HepG2 (cell line): Measurements from ENCODE around the gene DPEP1. TPM values are rescaled to one million over a fixed set of nuclear protein-coding genes. Genes with fewer than 3 reads are reported as not detected.

Experiments
- ATF3 ChIP-seq: sonication (generic); formaldehyde crosslinking; IDR thresholded peaks from 2 replicates; pipeline ENCODE4 v1.4.0; 2020; ENCODE audit warnings: missing genetic modification reagents
- FOXA3 ChIP-seq: IDR thresholded peaks from 2 replicates; pipeline ENCODE4 v1.6.1; 2016; ENCODE audit warnings: missing genetic modification reagents, missing compliant biosample characterization
- HCFC1 ChIP-seq: fragments of 150-350 bp; IDR thresholded peaks from 2 replicates; pipeline ENCODE4 v1.6.1; 2014; ENCODE audit warnings: low read depth, low read length
- HMGXB3 ChIP-seq: sonication (generic); formaldehyde crosslinking; IDR thresholded peaks from 2 replicates; pipeline ENCODE4 v1.4.0; 2020; ENCODE audit warnings: missing genetic modification reagents, borderline replicate concordance
- KDM6A ChIP-seq: IDR thresholded peaks from 2 replicates; pipeline ENCODE4 v1.6.1; 2016; ENCODE audit warnings: low read depth
- KLF11 ChIP-seq: IDR thresholded peaks from 2 replicates; pipeline ENCODE4 v1.6.1; 2016; ENCODE audit warnings: missing compliant biosample characterization
- MAX ChIP-seq: IDR thresholded peaks from 2 replicates; pipeline ENCODE4 v1.6.1; 2012; ENCODE audit warnings: inconsistent platforms
- MED13 ChIP-seq: sonication (generic); formaldehyde crosslinking; IDR thresholded peaks from 2 replicates; pipeline ENCODE4 v1.5.0; 2020; ENCODE audit warnings: missing genetic modification reagents
- MIER3 ChIP-seq: IDR thresholded peaks from 2 replicates; pipeline ENCODE4 v1.6.1; 2016; ENCODE audit warnings: missing compliant biosample characterization, borderline replicate concordance
- NFIB ChIP-seq: sonication (generic); formaldehyde crosslinking; IDR thresholded peaks from 2 replicates; pipeline ENCODE4 v1.9.0; 2021; ENCODE audit warnings: missing genetic modification reagents, mild to moderate bottlenecking, borderline replicate concordance
- NFRKB ChIP-seq: fragments of 450-650 bp; IDR thresholded peaks from 2 replicates; pipeline ENCODE4 v1.6.1; 2017
- NR0B2 ChIP-seq: sonication (generic); formaldehyde crosslinking; IDR thresholded peaks from 2 replicates; pipeline ENCODE4 v1.4.0; 2020; ENCODE audit warnings: mild to moderate bottlenecking, missing genetic modification reagents
- PREB ChIP-seq: sonication (generic); formaldehyde crosslinking; IDR thresholded peaks from 2 replicates; pipeline ENCODE4 v1.4.0; 2020; ENCODE audit warnings: missing genetic modification reagents
- RBM39 ChIP-seq: fragments of 200-400 bp; formaldehyde crosslinking; IDR thresholded peaks from one replicate; pipeline ENCODE4 v1.6.1; 2018; ENCODE audit warnings: antibody characterized with exemption, mild to moderate bottlenecking, low read depth, low read length; ENCODE audit not compliant: poor library complexity, severe bottlenecking
- TERF1 ChIP-seq: sonication (generic); formaldehyde crosslinking; IDR thresholded peaks from 2 replicates; pipeline ENCODE4 v1.8.0; 2022; ENCODE audit warnings: mild to moderate bottlenecking, missing genetic modification reagents, moderate library complexity
- ZFP41 ChIP-seq: sonication (generic); formaldehyde crosslinking; IDR thresholded peaks from 2 replicates; pipeline ENCODE4 v1.4.0; 2020; ENCODE audit warnings: mild to moderate bottlenecking, missing genetic modification reagents, borderline replicate concordance
- ZGPAT ChIP-seq: IDR thresholded peaks from 2 replicates; pipeline ENCODE4 v1.6.1; 2016; ENCODE audit warnings: mild to moderate bottlenecking
- ZNF383 ChIP-seq: sonication (generic); formaldehyde crosslinking; IDR thresholded peaks from 2 replicates; pipeline ENCODE4 v1.4.0; 2020; ENCODE audit warnings: missing genetic modification reagents, mild to moderate bottlenecking, borderline replicate concordance
- ZNF768 ChIP-seq: sonication (generic); formaldehyde crosslinking; IDR thresholded peaks from 2 replicates; pipeline ENCODE4 v1.4.0; 2020; ENCODE audit warnings: missing genetic modification reagents
- ZNF83 ChIP-seq: sonication (generic); formaldehyde crosslinking; IDR thresholded peaks from 2 replicates; pipeline ENCODE4 v1.4.0; 2020; ENCODE audit warnings: missing genetic modification reagents, mild to moderate bottlenecking, borderline replicate concordance
- polyA plus RNA-seq, 8 experiments: library from polyadenylated mRNA; depleted of rRNA in 3 of 8; stranded (reverse) in 7 of 8; unstranded in 1 of 8; fragments of >200 nt; fragmentation: Illumina TruSeq in 4 of 8; extraction: Trizol in 4 of 8; gene quantifications; 2 replicates each; pipeline versions ENCODE4 v1.2.1 to v1.2.3, GENCODE V29; 2011 to 2016; ENCODE audit warnings: low read depth in 4 of 8, missing spikeins in 1 of 8, mixed read lengths in 1 of 8; ENCODE audit not compliant: insufficient read depth in 1 of 8
- total RNA-seq, 5 experiments: library from RNA; depleted of rRNA; stranded (reverse); fragments of >200 nt; fragmentation: Illumina TruSeq; extraction: Trizol; gene quantifications; 2 replicates each; pipeline ENCODE4 v1.2.3, GENCODE V29; 2016; ENCODE audit warnings: low read depth in 1 of 5

The DPEP1 gene
- total and polyA plus RNA-seq, 2 of the 13 experiments (the other 11 are each of a cell fraction or from before 2014, with no cell fraction given) = 37.6 to 52.2 TPM

GRCh38 chr16:89620406-89620841 is 7.0 kb downstream of the DPEP1 start (continued):
- TF ChIP-seq RBM39 (no peak), MIER3 (CRISPR knock-in tag) (no peak), ZNF83 (CRISPR knock-in tag) (no peak), FOXA3 (CRISPR knock-in tag) (no peak), ZGPAT (CRISPR knock-in tag) (no peak), ATF3 (no peak), NFIB (CRISPR knock-in tag) (no peak), NFRKB (no peak), HCFC1 (no peak), ZNF768 (CRISPR knock-in tag) (0 out of 2 replicates have a peak, but pooled peaks have one; percentile 2), MED13 (CRISPR knock-in tag) (no peak), MAX (peak; percentile 9; the same call in 1 of the 2 replicates), KDM6A (CRISPR knock-in tag) (no peak), KLF11 (CRISPR knock-in tag) (peak; percentile 60; the same call in 1 of the 2 replicates), PREB (CRISPR knock-in tag) (no peak), TERF1 (CRISPR knock-in tag) (no peak), ZNF383 (no peak), NR0B2 (CRISPR knock-in tag) (no peak), HMGXB3 (no peak), ZFP41 (0 out of 2 replicates have a peak, but pooled peaks have one; percentile 17)
